Gastrocnemius medialis (tissue), 4 donors: ENCODE results near the gene ATP6V1B1. TPM values are rescaled to one million over a fixed set of nuclear protein-coding genes. Genes with fewer than 3 reads are reported as not detected.
A peak's percentile ranks its signal among the peaks of the same experiment; 100 is the strongest.

Source experiments
- ATAC-seq, 2 donors: fragments of 150-250 bp; one replicate each; pipeline ENCODE4 v1.9.1; 2016
- DNase-seq, 2 donors: peaks; one replicate each; pipeline ENCODE4 v3.0.0-alpha.2; 2019
- H3K27ac ChIP-seq, 4 donors: fragments of 200-600 bp; sonication (generic); 1 replicate in 1 of 4; 2 replicates in 3 of 4; pipeline ENCODE4 v1.5.1; 2016 to 2018; ENCODE audit warnings: mild to moderate bottlenecking in 2 of 4, moderate library complexity in 1 of 4
- H3K27me3 ChIP-seq, 3 donors: fragments of 200-600 bp; sonication (generic) in 2 of 3; 1 replicate in 1 of 3; 2 replicates in 2 of 3; pipeline versions ENCODE4 v1.5.1 to v1.6.0; 2016 to 2019; ENCODE audit warnings: mild to moderate bottlenecking in 1 of 3, moderate library complexity in 1 of 3
- H3K36me3 ChIP-seq, 2 donors: fragments of 200-600 bp; sonication (generic) in 1 of 2; one replicate each; pipeline ENCODE4 v1.5.1; 2017 to 2018
- H3K4me1 ChIP-seq, 2 donors: fragments of 200-600 bp; sonication (generic) in 1 of 2; one replicate each; pipeline ENCODE4 v1.5.1; 2016 to 2017; ENCODE audit warnings: mild to moderate bottlenecking in 2 of 2
- H3K4me3 ChIP-seq, 4 donors: fragments of 200-600 bp; sonication (generic) in 3 of 4; 1 replicate in 1 of 4; 2 replicates in 3 of 4; pipeline ENCODE4 v1.5.1; 2016 to 2019; ENCODE audit warnings: mild to moderate bottlenecking in 2 of 4
- H3K9me3 ChIP-seq, 3 donors: fragments of 200-600 bp; sonication (generic) in 2 of 3; 1 replicate in 1 of 3; 2 replicates in 2 of 3; pipeline ENCODE4 v1.5.1; 2016 to 2019
- CTCF ChIP-seq, 5 experiments: fragments of 450-650 bp in 3 of 5; fragments of 200-600 bp in 2 of 5; sonication (generic) in 2 of 5; IDR thresholded peaks in 4 of 5; conservative IDR thresholded peaks in 1 of 5; 1 replicate in 4 of 5; 2 replicates in 1 of 5; pipeline ENCODE4 v1.5.1; 2016 to 2019; ENCODE audit warnings: antibody characterized with exemption in 5 of 5, mild to moderate bottlenecking in 3 of 5, moderate library complexity in 3 of 5
- POLR2A ChIP-seq, 2 donors: fragments of 450-650 bp; IDR thresholded peaks; one replicate each; pipeline ENCODE4 v1.6.1; 2017; ENCODE audit warnings: antibody characterized with exemption in 2 of 2, mild to moderate bottlenecking in 2 of 2, moderate library complexity in 2 of 2
- in situ Hi-C, 4 donors: fragments of 200-750 bp; cut with MboI; loops; one replicate each; pipeline versions ENCODE4 v1.15.0 to v1.8.0; 2017; ENCODE audit warnings: low sequenced_read_pairs in 4 of 4
- intact Hi-C: fragments of 100-400 bp; cut with DNase I; formaldehyde crosslinking; loops from one replicate; pipeline ENCODE4 v1.15.1; 2023; ENCODE audit warnings: low total_unique reads
- total RNA-seq, 4 donors: library from RNA; depleted of rRNA; stranded (reverse); fragments of >200 nt; gene quantifications; one replicate each; pipeline versions ENCODE4 v1.1.0 to v1.2.3, GENCODE V29; 2016

Gene ATP6V1B1
- 1 to 10 TPM in 1 of 4 donors, not detected in 3; 2.3 TPM for total RNA-seq

GRCh38 chr2:70935468-70936164 is at the start of gene ATP6V1B1:
ATP6V1B1 (plus strand) TSS chr2:70935900; CDS start chr2:70935955, 55 bp downstream.
- no peaks in the 10 kb centered on the region for H3K4me1 ChIP-seq
- no peak within 1 kb of the TSS for H3K4me3 ChIP-seq
- intact Hi-C loops, result no loop called here
- H3K27me3 ChIP-seq, result no peaks in the 10 kb centered on the region
- no peak for TF ChIP-seq POLR2A (IDR thresholded peaks at IDR 0.05)
- TF ChIP-seq CTCF (IDR thresholded peaks at IDR 0.05 in 4 of 5, conservative IDR thresholded peaks at IDR 0.05 in 1 of 5), result no peak
- ATAC-seq, result no peak
- H3K27ac ChIP-seq, result no peak within 1 kb of the TSS
- in situ Hi-C loops, result loop anchor here in 1 of 4 donors (25.0 kb wide), 1 partner anchor 148 kb away; the partner anchor contains the start of gene FIGLA
- H3K36me3 ChIP-seq, result no peaks in the 10 kb centered on the region
- no peaks in the 10 kb centered on the region for H3K9me3 ChIP-seq
- DNase-seq, result no peak

- Histone ChIP-seq H3K4me1 (peaks cover 14 to 21% of the 10 kb centered on the region in 2 donors), H3K27me3 (peaks cover 77 to 82% (median 80%) of the 10 kb centered on the region in 3 donors), H3K9me3 (no peaks in the 10 kb centered on the region), H3K36me3 (no peaks in the 10 kb centered on the region), H3K4me3 (peak overlapping the region in 2 of 4 donors; percentile 7 to 71), H3K27ac (no peak overlapping the region)
- ATAC-seq (no peak), DNase-seq (no peak)
- TF ChIP-seq POLR2A (IDR thresholded peaks at IDR 0.05), result no peak
- no peak for TF ChIP-seq CTCF (IDR thresholded peaks at IDR 0.05 in 4 of 5, conservative IDR thresholded peaks at IDR 0.05 in 1 of 5)
- in situ Hi-C loops, result no loop called here
- intact Hi-C loops, result no loop called here
Measured at GRCh38 chr2:70886541-70886987, 49.1 kb upstream of the ATP6V1B1 start.

- ATAC-seq (no peak), DNase-seq (no peak)
- TF ChIP-seq CTCF (IDR thresholded peaks at IDR 0.05 in 4 of 5, conservative IDR thresholded peaks at IDR 0.05 in 1 of 5) (no peak), POLR2A (IDR thresholded peaks at IDR 0.05) (no peak)
- Histone ChIP-seq H3K9me3 (no peaks in the 10 kb centered on the region), H3K27me3 (peaks cover 79 to 80% (median 80%) of the 10 kb centered on the region in 3 donors), H3K4me3 (peak overlapping the region; percentile 50 to 71 (median 60)), H3K27ac (peak overlapping the region in 1 of 4 donors; percentile 26), H3K4me1 (peaks cover 14 to 21% of the 10 kb centered on the region in 2 donors), H3K36me3 (no peaks in the 10 kb centered on the region)
- intact Hi-C loops, result no loop called here
- in situ Hi-C loops, result no loop called here
Measured at GRCh38 chr2:70887208-70887549, 48.5 kb upstream of the ATP6V1B1 start.

GRCh38 chr2:70887550-70888246 is 48.0 kb upstream of the ATP6V1B1 start:
- ATAC-seq (peak in 1 of 2 donors; percentile 36), DNase-seq (no peak)
- Histone ChIP-seq H3K27ac (peak overlapping the region in 1 of 4 donors; percentile 26), H3K9me3 (no peaks in the 10 kb centered on the region), H3K4me1 (peaks cover 14 to 21% of the 10 kb centered on the region in 2 donors), H3K36me3 (no peaks in the 10 kb centered on the region), H3K27me3 (peaks cover 75 to 83% (median 77%) of the 10 kb centered on the region in 3 donors), H3K4me3 (peak overlapping the region; percentile 50 to 71 (median 60))
- in situ Hi-C loops, result no loop called here
- TF ChIP-seq CTCF (IDR thresholded peaks at IDR 0.05 in 4 of 5, conservative IDR thresholded peaks at IDR 0.05 in 1 of 5), result no peak
- no peak for TF ChIP-seq POLR2A (IDR thresholded peaks at IDR 0.05)
- intact Hi-C loops, result no loop called here
